Erythroblast (primary cell): ENCODE results near the gene SYTL2.

Source experiments
- GATA1 ChIP-seq: IDR thresholded peaks from 2 replicates; pipeline ENCODE4 v1.6.1; 2011; ENCODE audit warnings: low read depth, mild to moderate bottlenecking, control low read depth, low read length, moderate library complexity
- POLR2A ChIP-seq: IDR thresholded peaks from 2 replicates; pipeline ENCODE4 v1.6.1; 2011; ENCODE audit warnings: mild to moderate bottlenecking, low read length

DNA sequence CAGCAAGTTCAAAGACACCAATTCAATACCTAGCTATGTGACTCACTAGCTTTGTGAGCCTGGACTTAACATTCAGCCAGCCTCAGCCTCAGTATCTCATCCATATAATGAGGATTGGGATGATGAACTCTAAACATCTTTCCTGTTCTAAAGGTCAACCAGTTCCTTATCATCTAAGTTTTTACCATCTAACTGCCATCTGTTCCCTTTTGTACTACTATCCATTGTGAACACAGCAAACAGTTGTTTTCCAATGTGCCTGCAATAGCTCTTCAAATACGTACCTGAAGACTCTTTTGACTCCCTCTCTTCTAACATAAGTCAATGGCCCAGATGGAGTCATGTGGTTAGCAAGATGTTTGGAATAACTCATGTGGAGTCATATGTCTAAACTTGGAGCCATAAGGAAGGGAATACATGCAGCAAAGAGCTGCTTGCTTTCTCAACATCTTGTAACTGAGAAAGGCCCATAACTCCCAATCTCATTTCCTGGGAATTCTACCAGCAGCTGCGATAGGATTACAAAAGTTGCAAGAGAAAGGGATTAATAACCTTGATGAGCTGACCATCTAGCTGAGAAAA is 19.4 kb downstream of the SYTL2 start:
- TF ChIP-seq POLR2A (no peak), GATA1 (no peak)
